GM19397 (cell line): ENCODE results near the gene PDE7B.
"Not testable (repeated sequence)": the region's sequence is repeated elsewhere in the genome, so short reads cannot be mapped to it uniquely, and the experiment has no call there.

Experiments
- ATAC-seq: cut with Tn5 transposase; IDR thresholded peaks from one replicate; pipeline ENCODE4 v1.9.1; 2021; ENCODE audit warnings: mild to moderate bottlenecking, moderate library complexity; ENCODE audit not compliant: unreplicated experiment

The PDE7B gene

GRCh38 chr6:135842618-135843392 is 8.7 kb upstream of the PDE7B start:
- ATAC-seq: no peak

DNA sequence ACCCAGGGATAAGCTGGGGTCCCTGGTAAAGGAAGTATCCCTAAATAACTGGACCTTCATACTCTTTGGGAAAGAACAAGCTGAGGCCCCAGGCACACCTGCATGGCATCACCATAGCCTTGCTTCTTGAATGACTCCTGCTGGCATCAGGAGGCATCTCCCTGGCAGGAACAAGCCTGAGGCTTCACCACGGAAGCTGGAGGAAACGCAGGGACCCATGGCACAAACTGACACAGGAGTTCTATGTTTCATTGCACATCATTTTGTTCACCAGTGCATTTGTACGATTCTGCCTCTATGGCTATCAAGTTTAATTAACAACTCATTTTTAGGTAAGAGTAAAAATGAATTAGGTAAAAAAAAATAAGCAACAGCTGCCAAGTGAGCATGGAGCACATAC is 619 bp upstream of the PDE7B start:
- ATAC-seq: no peak

GRCh38 chr6:135852746-135853145 is 1.2 kb downstream of the PDE7B start:
- ATAC-seq: no peak

- no peak for ATAC-seq
Measured at GRCh38 chr6:135853227-135853626, 1.7 kb downstream of the PDE7B start.

DNA sequence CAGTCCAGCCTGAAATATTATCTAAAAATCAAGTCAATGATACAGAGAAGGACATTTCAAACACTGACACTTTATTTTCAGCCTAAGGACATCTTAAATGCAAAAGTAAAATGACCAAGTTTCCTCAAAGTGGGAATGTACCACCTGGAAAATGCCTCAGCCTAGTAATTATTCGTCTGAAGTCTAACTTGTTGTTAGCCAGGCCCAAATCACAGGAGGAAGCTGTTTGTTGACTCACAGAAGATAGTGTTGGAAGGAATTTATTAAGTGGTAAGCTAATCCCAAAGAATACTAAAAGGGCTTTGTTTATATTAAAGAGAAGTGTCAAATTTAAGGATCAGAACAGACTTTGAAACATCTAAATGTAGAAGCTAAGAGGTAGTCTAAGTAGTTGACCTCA is 2.5 kb downstream of the PDE7B start:
- ATAC-seq: no peak

DNA sequence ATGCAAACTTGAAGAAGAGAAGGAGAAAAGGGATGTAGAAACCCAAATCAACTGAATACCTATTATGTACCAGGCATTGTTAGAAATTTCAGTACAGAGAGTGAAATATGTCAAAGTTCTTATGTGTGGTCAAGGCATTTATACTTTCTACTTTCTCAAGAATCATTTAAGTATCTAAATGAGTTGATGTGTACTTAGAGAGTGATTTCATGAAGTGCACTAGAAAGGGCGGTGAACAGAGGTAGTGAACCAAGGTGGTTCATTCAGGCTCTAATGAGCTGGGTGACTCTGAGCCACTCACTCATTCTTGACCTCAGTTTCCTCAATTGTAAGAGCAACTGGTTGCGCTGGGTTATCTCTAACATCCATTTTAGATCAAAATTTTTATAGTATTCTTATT is 3.3 kb downstream of the PDE7B start:
- ATAC-seq: no peak

- no peak for ATAC-seq
Measured at GRCh38 chr6:135858931-135859330, 7.4 kb downstream of the PDE7B start.

- ATAC-seq: no peak
Measured at GRCh38 chr6:135860361-135860760, 8.9 kb downstream of the PDE7B start.

GRCh38 chr6:135861189-135861588 is 9.7 kb downstream of the PDE7B start:
- peak; percentile 64 for ATAC-seq

DNA sequence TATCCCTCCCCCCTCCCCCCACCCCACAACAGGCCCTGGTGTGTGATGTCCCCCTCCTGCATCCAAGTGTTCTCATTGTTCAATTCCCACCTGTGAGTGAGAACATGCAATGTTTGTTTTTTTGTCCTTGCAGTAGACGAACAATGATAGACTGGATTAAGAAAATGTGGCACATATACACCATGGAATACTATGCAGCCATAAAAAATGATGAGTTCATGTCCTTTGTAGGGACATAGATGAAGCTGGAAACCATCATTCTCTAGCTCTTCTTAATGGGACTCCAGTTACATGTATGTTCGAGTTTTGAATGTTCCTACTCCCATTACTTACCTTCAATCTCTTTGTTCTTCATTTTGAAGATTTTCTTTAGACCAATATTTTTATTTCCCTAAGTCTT is 13.4 kb downstream of the PDE7B start:
- not testable (repeated sequence) for ATAC-seq

GRCh38 chr6:135866445-135867123 is 15.1 kb downstream of the PDE7B start:
- no peak for ATAC-seq

DNA sequence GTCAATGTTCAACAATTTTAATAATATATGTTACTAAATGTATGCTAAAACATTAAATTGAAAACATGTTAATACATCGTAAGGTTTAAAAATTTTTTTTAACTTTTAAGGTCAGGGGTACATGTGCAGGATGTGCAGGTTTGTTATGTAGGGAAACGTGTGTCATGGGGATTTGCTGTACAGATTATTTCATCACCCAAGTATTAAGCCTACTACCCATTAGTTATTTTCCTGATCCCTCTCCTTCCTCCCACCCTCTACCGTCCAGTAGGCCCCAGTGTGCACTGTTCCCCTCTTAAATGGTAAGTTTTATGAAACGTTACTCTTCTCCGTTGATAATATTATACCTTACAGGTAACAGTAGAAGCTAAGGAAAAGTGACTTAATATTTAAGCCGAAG is 15.8 kb downstream of the PDE7B start:
- ATAC-seq: no peak

- no peak for ATAC-seq
Measured at GRCh38 chr6:135869857-135870256, 18.4 kb downstream of the PDE7B start.

DNA sequence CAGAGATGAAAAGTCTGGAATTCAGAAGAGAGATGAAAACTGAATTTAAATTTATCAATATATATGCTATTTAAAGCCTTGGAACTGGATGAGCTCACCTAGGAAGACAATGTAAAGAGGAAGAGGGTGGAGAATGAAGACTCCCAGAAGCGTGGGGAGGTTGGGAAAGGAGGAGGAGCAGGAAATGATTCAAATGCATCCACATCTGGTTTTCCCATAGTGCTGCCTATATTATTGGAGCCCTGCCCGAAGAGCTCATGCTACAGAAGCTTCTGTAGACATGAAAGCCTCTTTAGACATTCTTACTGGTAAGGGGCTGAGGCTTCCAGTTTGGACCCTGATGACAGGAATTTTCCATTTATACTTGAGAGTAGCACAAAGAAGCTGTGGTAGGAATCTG is 19.2 kb downstream of the PDE7B start:
- no peak for ATAC-seq

GRCh38 chr6:135871296-135871695 is 19.8 kb downstream of the PDE7B start:
- ATAC-seq: no peak

- no peak for ATAC-seq
Measured at GRCh38 chr6:135871878-135872277, 20.4 kb downstream of the PDE7B start.

DNA sequence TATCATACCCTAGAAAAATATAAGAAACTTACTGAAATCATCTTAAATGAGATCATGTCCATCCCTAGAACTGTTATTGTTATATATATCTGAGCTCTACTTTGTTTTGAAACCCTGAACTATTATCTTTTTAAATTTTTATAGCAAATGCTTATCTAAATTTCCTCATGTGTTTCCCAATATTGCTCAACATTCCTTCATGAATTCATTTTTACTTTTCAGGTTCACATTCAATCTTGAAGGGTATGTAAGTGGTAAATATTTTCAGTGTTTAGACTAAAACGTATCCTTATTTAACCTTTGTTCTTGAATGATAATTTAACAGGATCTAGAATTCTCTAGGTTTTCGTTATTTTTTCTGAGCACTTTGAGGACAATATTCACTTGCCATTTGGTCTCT is 23.9 kb downstream of the PDE7B start:
- no peak for ATAC-seq

DNA sequence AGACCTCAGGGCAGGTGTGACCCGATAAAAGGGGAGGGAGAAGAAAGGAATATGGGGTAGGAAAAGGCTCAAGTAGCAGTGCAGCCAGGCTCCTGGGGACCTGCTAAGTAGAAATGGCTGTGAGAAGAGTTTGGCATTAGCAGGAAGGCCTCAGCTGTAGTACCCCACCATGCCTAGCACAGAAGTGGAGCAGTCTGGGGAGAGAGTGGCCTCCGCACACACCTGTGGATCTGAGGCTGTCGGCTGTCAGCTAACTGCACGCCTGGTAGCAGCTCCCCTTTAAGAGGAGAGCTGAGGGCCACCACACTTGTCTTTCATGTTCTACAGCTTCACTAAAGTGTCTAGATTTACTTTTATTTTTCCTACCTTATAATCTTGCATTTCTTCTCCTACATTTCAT is 24.6 kb downstream of the PDE7B start:
- no peak for ATAC-seq

DNA sequence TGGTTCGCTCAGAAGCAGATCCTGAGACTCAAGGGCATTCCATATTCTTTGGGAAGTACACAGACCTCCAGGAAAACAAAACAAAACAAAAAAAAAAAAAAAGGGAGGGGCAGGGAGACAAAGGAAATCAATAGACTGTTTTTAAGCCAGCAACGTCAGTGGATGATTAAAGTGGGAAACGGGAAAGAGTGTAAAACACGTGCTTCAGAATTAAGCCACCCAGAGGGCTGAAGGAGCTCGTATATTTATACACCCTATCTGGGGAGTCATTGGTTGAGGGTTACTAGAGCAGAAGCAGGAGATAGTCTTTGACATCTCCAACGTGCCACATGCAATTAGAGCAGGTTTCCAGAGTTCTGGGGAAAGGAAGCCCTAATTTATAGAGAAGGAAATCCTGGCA is 26.2 kb downstream of the PDE7B start:
- ATAC-seq: no peak

DNA sequence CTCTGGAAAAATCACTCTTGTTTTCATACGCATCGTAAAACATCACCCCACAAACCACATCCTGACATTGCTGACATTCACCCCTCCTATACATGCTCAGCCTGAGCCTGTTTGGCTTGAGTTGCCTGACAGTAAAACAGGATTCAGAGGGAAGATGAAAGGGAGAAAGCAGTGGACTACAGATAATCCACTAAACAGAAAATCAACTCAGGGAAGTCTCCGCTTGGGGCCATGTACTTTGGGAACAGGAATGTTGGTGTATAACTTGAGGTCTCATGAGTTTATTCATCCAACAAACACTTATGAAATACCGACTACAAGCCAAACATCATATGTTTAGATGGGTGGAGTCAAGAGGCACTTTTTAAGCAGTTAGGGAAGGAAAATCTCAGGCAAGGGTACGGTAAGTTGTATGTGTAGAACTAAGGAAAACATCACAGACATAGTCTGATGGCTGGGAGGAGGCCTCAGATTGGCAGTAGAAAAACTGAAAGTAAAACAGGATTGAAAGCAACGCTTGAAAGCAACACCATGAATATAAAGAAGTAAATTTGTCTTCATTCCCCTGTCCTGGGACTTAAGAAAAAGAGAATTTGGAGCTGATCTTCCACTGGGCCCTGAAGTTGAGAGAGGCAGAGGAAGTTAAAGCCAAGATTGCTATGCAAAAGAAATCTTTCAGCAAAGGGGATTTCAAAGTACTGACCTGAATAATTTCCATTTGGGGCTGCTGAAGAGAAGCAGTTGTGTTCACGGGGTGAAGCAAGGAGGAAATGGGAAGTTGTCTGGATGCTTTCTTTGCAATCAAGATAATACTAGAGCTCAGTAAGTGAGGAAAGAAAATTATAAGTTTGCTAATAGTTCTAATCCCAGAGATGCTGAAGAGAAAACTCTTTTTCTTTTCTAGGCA is 28.8 kb downstream of the PDE7B start:
- peak; percentile 92 for ATAC-seq

DNA sequence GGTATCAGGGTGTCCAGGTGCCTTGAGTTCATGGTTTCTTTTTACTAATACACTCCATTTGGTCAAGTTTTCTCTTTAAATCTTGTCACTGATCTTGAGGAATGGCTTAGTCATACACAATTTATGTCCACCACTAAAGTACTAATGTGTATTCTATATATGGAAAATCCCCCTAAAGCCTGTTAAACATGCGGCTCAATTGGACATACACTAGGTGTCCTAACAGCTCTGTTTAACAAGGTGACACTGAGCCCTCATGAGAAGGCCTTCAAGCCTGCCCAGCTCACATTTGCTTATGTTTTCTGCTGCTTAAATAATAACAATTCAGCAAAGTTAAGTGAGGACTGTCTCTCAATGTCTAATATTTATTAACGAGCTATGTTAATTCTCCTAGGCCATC is 31.5 kb downstream of the PDE7B start:
- no peak for ATAC-seq

DNA sequence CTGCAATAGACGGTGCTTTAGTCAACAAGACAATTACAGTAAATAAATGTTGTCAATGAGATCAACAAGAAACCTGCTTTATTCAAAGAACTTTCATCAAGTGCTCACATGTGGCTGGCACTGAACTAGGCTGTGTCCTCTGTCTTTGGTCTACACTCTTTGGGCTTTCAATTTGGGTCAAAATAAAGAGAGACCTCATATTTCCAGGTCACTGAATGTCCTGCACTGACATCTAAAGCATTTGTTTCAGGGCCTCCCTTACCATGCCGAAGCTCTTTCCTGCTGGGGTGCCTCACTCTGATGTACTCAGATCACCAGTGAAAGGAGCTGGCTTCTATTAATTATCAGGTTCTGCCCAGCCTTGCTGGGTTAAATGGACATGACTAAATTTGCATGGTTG is 32.0 kb downstream of the PDE7B start:
- no peak for ATAC-seq
